HL-60/S4 treated with retinoic acid at 250 ng/mL for 4 days and 3 days (cell line): ENCODE data around the gene GRIP1.
"Not testable (repeated sequence)": the region's sequence is repeated elsewhere in the genome, so short reads cannot be mapped to it uniquely, and the experiment has no call there.

Experiments
- in situ Hi-C: fragments of 300-500 bp; cut with MboI; formaldehyde crosslinking; loops from 2 replicates; pipeline ENCODE4 v1.7.0; 2022; ENCODE audit warnings: low sequenced_read_pairs

Gene GRIP1

GRCh38 chr12:66541426-66541825 lies 137.4 kb downstream of the GRIP1 start:
- in situ Hi-C loops = no loop called here

- in situ Hi-C loops = no loop called here
These were observed 139.4 kb downstream of the GRIP1 start for GRCh38 chr12:66539431-66539830.

- in situ Hi-C loops = no loop called here
These were observed 139.9 kb downstream of the GRIP1 start for GRCh38 chr12:66538970-66539369.

- in situ Hi-C loops = no loop called here
These were observed 141.0 kb downstream of the GRIP1 start for GRCh38 chr12:66537876-66538275.

GRCh38 chr12:66533767-66534166 lies 145.1 kb downstream of the GRIP1 start:
- in situ Hi-C loops = no loop called here

GRCh38 chr12:66531766-66532165 lies 147.1 kb downstream of the GRIP1 start:
- in situ Hi-C loops = no loop called here

GRCh38 chr12:66529934-66530333 lies 148.9 kb downstream of the GRIP1 start:
- in situ Hi-C loops = no loop called here

DNA sequence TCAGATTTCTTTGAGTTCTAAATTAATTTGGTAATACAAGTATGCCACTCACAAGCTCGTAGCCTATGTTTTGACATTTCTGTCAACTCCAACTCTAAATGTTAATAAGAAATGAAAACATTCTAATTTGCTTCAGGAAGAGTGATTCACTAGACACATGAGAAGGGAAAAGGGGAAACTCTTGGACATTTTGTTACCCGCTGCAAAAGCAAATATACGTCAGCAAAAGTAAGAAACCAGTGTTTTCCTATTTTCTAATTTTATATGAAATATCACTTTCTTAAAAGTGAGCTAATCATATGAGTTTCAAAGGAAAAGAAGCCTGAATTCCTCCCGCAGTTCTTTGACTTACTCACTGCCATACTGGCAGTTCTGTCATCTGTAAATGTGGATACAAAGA lies 162.3 kb downstream of the GRIP1 start:
- in situ Hi-C loops = no loop called here

DNA sequence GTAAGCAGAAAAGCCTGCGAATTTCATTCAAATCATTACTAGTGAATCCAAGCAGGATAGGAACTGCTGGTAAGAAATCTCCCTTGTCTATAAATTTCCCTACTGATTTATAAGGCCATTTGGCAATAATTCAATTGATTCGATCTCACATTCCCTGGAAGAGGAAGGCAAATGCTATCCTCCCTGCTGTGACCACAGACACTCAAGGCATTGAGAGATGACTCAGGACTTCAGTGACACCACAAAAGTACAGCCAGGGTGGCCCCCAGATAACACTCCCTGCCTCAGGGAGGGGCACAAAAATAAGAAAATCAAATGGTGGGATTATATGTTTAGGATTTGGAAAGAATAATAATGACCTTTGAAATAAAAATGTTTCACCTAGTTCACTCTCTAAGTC lies 162.7 kb downstream of the GRIP1 start:
- in situ Hi-C loops = no loop called here

DNA sequence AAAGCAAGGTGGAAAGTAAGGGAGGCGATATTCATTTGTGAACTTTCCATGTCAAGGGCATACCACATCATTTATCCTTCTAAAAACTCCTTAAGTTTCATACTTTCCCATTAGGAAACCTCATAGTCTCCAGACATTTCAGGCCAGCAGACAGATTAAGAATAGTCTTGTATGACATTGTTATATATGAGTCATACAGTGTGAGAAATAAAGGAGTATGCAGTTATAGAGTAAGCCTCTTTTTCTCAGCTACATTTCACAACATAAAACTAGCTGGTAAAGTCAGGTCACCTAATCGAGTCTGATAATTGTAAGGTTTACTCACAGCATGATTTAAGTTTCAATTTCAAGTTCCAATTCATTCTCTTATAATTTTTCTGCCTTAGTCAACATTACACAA lies 164.3 kb downstream of the GRIP1 start:
- in situ Hi-C loops = no loop called here

DNA sequence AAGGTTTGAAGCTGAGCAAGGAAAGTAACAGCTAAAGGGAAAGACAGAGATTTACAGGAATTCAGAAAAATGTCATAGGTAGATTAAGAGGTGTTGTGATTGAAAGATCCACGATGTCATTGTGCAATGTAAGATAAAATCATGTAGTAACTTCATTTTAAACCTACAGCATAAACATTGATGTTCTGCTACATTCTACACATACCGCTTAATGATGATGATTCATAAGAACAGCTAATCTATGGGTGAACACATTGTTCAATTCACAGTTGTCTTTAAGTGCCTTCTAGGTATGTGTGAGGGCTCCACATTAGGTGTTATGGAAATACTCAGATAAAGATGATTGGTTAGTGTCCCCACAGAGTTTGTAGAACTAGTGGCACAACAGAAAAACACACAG lies 170.9 kb downstream of the GRIP1 start:
- in situ Hi-C loops = no loop called here

- in situ Hi-C loops = no loop called here
These were observed 175.1 kb downstream of the GRIP1 start for GRCh38 chr12:66503746-66504145.

GRCh38 chr12:66502911-66503310 lies 176.0 kb downstream of the GRIP1 start:
- in situ Hi-C loops = no loop called here

DNA sequence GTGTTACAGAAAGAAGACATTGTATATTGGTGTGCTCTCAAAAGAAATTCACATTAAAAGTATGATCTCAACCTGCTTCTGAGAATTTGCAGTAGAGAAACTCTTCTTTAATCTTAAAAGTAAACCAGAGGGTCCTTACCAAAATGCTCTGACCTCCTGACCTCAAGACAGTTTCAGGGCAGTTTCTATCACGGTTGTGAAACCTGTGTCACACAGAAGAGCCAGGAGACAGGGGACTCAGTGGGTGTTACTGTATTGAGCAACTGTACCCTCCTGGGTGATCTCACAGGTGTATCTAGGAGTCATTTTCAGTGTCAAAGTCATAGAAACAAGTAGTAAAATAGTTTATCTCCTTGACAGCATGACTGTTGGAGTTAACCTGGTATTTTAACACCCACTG lies 178.0 kb downstream of the GRIP1 start:
- in situ Hi-C loops = no loop called here

GRCh38 chr12:66500091-66500490 lies 178.8 kb downstream of the GRIP1 start:
- in situ Hi-C loops = no loop called here

DNA sequence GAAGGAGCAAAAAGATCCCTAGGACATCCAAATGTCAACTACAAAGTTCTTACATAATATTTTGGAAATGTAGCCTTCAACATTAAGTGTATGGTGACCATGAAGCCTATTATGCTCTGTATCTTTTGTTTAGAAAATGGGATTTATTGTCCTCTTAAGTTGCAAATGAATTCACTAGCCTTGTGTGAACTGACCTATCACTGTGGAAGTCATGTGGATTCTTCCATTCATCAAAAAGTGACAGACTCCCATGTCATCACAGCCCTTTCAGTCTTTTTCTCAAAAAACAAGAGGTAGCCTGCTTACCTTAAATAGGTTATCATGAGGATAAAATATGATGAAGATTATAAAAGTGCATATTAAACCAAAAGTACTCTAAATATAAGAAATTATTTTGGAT lies 179.9 kb downstream of the GRIP1 start:
- in situ Hi-C loops = no loop called here

DNA sequence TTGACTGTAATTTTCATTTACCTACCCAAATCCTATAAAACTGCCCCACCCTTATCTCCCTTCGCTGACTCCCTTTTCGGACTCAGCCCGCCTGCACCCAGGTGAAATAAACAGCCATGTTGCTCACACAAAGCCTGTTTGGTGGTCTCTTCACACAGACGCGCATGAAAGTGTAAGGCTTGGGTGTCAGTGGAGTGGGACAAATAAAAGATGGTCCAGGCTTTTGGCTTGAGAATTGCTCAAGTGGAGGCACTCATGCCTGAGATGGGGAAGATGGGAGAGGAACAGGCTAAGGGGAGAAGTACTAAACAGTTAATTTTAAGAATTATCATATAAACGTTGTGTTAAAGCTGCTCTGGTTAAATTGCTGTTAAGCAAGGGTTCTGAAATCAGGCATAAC lies 180.8 kb downstream of the GRIP1 start:
- in situ Hi-C loops = not testable (repeated sequence)

DNA sequence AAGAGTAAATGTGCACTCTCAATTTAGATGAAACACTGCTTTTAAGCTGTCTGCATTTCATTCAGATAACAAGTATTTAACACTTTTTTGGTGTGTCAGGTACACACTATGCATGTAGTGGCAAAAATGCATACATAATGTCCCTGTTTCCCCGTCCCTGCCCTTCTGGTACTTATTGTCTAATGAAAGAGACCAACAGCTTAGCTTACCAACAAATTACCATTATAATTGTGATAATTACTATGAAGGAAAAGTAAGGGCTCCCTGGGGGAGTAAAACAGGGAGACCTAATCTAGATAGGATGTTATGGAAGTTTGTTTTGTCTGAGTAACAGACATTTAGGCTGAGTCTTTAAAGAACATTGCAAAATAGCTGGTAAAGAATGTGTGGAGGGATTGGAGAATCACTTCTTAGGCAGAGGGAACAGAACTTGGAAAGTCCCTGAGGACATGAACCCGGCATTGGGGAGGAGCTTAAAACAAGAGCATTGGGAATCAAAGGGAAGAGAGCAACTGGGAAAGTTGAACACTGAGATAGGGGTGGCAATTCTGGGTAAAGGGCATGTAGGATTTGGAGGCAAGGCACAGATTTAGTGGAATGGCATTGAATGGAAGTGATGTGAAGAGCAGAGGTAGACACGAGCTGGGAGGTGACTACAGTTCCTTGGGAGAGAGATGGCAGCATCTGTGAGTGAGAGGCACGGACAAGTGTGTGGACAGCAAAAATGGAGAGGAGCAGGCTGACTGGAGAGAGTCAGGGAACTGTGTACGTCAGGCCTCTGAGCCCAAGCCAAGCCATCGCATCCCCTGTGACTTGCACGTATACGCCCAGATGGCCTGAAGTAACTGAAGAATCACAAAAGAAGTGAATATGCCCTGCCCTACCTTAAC lies 181.6 kb downstream of the GRIP1 start:
- in situ Hi-C loops = no loop called here

GRCh38 chr12:66496595-66496994 lies 182.3 kb downstream of the GRIP1 start:
- in situ Hi-C loops = no loop called here

- in situ Hi-C loops = no loop called here
These were observed 183.2 kb downstream of the GRIP1 start for GRCh38 chr12:66495709-66496108.

- in situ Hi-C loops = no loop called here
These were observed 185.1 kb downstream of the GRIP1 start for GRCh38 chr12:66493819-66494218.

GRCh38 chr12:66491853-66492252 lies 187.0 kb downstream of the GRIP1 start:
- in situ Hi-C loops = no loop called here
